MM.1S (cell line): ENCODE measurements around the gene COPG2.

Experiments
- DNase-seq: peaks from one replicate; pipeline ENCODE4 v3.0.0-alpha.2; 2015
- H2AFZ ChIP-seq: fragments of 300-600 bp; sonication (generic); 2 replicates; pipeline ENCODE4 v1.6.0; 2016; ENCODE audit warnings: antibody characterized with exemption, low read length
- H3F3A ChIP-seq: fragments of 300-600 bp; sonication (generic); 2 replicates; pipeline ENCODE4 v1.6.1; 2016; ENCODE audit warnings: mild to moderate bottlenecking, antibody characterized with exemption, low read length, moderate library complexity, mixed read lengths; ENCODE audit not compliant: insufficient read depth
- H3K27ac ChIP-seq: fragments of 300-600 bp; sonication (generic); 2 replicates; pipeline ENCODE4 v1.5.1; 2016; ENCODE audit warnings: mild to moderate bottlenecking, low read length
- H3K27me3 ChIP-seq: fragments of 300-600 bp; sonication (generic); replicated peaks from 2 replicates; pipeline ENCODE4 v1.6.0; 2016; ENCODE audit warnings: low read length; ENCODE audit not compliant: insufficient read depth
- H3K36me3 ChIP-seq: fragments of 300-600 bp; sonication (generic); replicated peaks from 2 replicates; pipeline ENCODE4 v1.6.1; 2016; ENCODE audit warnings: mild to moderate bottlenecking, low read length, mixed read lengths; ENCODE audit not compliant: insufficient read depth
- H3K4me1 ChIP-seq: fragments of 300-600 bp; sonication (generic); 2 replicates; pipeline ENCODE4 v1.6.1; 2016; ENCODE audit warnings: low read length, mixed read lengths
- H3K4me2 ChIP-seq: fragments of 300-600 bp; sonication (generic); 2 replicates; pipeline ENCODE4 v1.6.0; 2016; ENCODE audit warnings: low read depth, low read length
- H3K4me3 ChIP-seq: fragments of 300-600 bp; sonication (generic); 2 replicates; pipeline ENCODE4 v1.5.1; 2016; ENCODE audit warnings: low read length, mixed read lengths
- H3K79me2 ChIP-seq: fragments of 300-600 bp; sonication (generic); 2 replicates; pipeline ENCODE4 v1.6.1; 2016; ENCODE audit warnings: mixed run types, low read length, mixed read lengths
- H3K9ac ChIP-seq: fragments of 300-600 bp; sonication (generic); 2 replicates; pipeline ENCODE4 v1.6.1; 2016; ENCODE audit warnings: low read length, mixed read lengths
- H3K9me2 ChIP-seq: fragments of 300-600 bp; sonication (generic); replicated peaks from 2 replicates; pipeline ENCODE4 v1.6.1; 2016; ENCODE audit warnings: mild to moderate bottlenecking, low read length, mixed read lengths; ENCODE audit not compliant: insufficient read depth
- H3K9me3 ChIP-seq: fragments of 300-600 bp; sonication (generic); replicated peaks from 2 replicates; pipeline ENCODE4 v1.6.1; 2016; ENCODE audit warnings: mild to moderate bottlenecking, low read length, mixed read lengths; ENCODE audit not compliant: insufficient read depth
- H4K20me1 ChIP-seq: fragments of 300-600 bp; sonication (generic); 2 replicates; pipeline ENCODE4 v1.6.1; 2016; ENCODE audit warnings: mild to moderate bottlenecking, low read length, moderate library complexity, mixed read lengths; ENCODE audit not compliant: insufficient read depth
- CTCF ChIP-seq: fragments of 300-600 bp; sonication (generic); IDR thresholded peaks from 2 replicates; pipeline ENCODE4 v1.5.1; 2016; ENCODE audit warnings: antibody characterized with exemption, low read length, mixed read lengths
- EZH2 ChIP-seq: fragments of 300-600 bp; sonication (generic); optimal IDR thresholded peaks from 2 replicates; pipeline ENCODE3; 2017; ENCODE audit warnings: low read depth, mild to moderate bottlenecking, antibody characterized with exemption, low read length, mixed read lengths
- EZH2phosphoT487 ChIP-seq: fragments of 300-600 bp; sonication (generic); IDR thresholded peaks from 2 replicates; pipeline ENCODE4 v1.6.1; 2018; ENCODE audit warnings: antibody characterized with exemption, low read length

The COPG2 gene

GRCh38 chr7:130654850-130655249 lies 13.7 kb downstream of the COPG2 start:
- Histone ChIP-seq H3K27me3 (no peaks in the 10 kb centered on the region), H3K4me2 (no peak overlapping the region), H2AFZ (no peak overlapping the region), H3K9me2 (no peaks in the 10 kb centered on the region), H3K79me2 (no peaks in the 10 kb centered on the region), H3K27ac (no peak overlapping the region), H3K4me3 (no peak overlapping the region), H3F3A (no peaks in the 10 kb centered on the region), H3K9ac (no peak overlapping the region), H3K36me3 (no peaks in the 10 kb centered on the region), H4K20me1 (no peaks in the 10 kb centered on the region), H3K9me3 (no peaks in the 10 kb centered on the region), H3K4me1 (no peaks in the 10 kb centered on the region)
- no peak for TF ChIP-seq EZH2phosphoT487
- no peak for TF ChIP-seq EZH2
- no peak for TF ChIP-seq CTCF
- no peak for DNase-seq

GRCh38 chr7:130650611-130651120 lies 17.9 kb downstream of the COPG2 start:
- Histone ChIP-seq H3K4me2 (no peak overlapping the region), H3K27me3 (no peaks in the 10 kb centered on the region), H3K79me2 (no peaks in the 10 kb centered on the region), H3F3A (no peaks in the 10 kb centered on the region), H3K9me3 (no peaks in the 10 kb centered on the region), H3K36me3 (no peaks in the 10 kb centered on the region), H3K9ac (no peak overlapping the region), H4K20me1 (no peaks in the 10 kb centered on the region), H3K4me3 (no peak overlapping the region), H3K9me2 (no peaks in the 10 kb centered on the region), H3K4me1 (no peaks in the 10 kb centered on the region), H2AFZ (no peak overlapping the region), H3K27ac (no peak overlapping the region)
- DNase-seq: no peak
- no peak for TF ChIP-seq EZH2phosphoT487
- no peak for TF ChIP-seq EZH2
- no peak for TF ChIP-seq CTCF

GRCh38 chr7:130649004-130649790 lies 19.4 kb downstream of the COPG2 start:
- H3K79me2 ChIP-seq: no peaks in the 10 kb centered on the region
- TF ChIP-seq CTCF (no peak), EZH2phosphoT487 (no peak), EZH2 (no peak)
- no peaks in the 10 kb centered on the region for H3F3A ChIP-seq
- no peaks in the 10 kb centered on the region for H3K9me2 ChIP-seq
- H3K9ac ChIP-seq: no peak overlapping the region
- no peaks in the 10 kb centered on the region for H3K27me3 ChIP-seq
- no peak overlapping the region for H3K4me3 ChIP-seq
- H4K20me1 ChIP-seq: no peaks in the 10 kb centered on the region
- H3K9me3 ChIP-seq: no peaks in the 10 kb centered on the region
- no peak overlapping the region for H3K27ac ChIP-seq
- H3K36me3 ChIP-seq: no peaks in the 10 kb centered on the region
- H3K4me2 ChIP-seq: no peak overlapping the region
- no peak for DNase-seq
- no peaks in the 10 kb centered on the region for H3K4me1 ChIP-seq
- no peak overlapping the region for H2AFZ ChIP-seq
